H1 (cell line): ENCODE data around the gene TNFRSF11A. TPM values are rescaled to one million over a fixed set of nuclear protein-coding genes. Genes with fewer than 3 reads are reported as not detected.

ENCODE experiments used
- CTCF ChIA-PET: fragments of 300-600 bp; sonication (Branson Sonifier 250); formaldehyde crosslinking; loops from one replicate; lab custom pipeline; 2021; ENCODE audit not compliant: partially characterized antibody; lab: Charles Lee
- POLR2A ChIA-PET: fragments of 300-600 bp; sonication (Branson Sonifier 250); formaldehyde crosslinking; loops from one replicate; lab custom pipeline; 2021; ENCODE audit warnings: inconsistent platforms; ENCODE audit not compliant: partially characterized antibody; lab: Charles Lee
- DNase-seq, 2 experiments: peaks; one replicate each; pipeline versions ENCODE4 v3.0.0 to v3.0.0-alpha.2; 2010 to 2022; ENCODE audit warnings: low spot score in 2 of 2, low read depth in 1 of 2, mixed read lengths in 1 of 2
- FAIRE-seq: peaks from 2 replicates; lab custom pipeline; 2011; peaks lifted over from hg19 to GRCh38; lab: Jason Lieb, UNC
- H2AFZ ChIP-seq: 2 replicates; pipeline ENCODE4 v1.8.1; 2012; ENCODE audit warnings: low read length, inconsistent platforms
- H2AK5ac ChIP-seq: 2 replicates; pipeline ENCODE4 v1.6.1; 2013; ENCODE audit warnings: low read depth, low read length
- H2BK120ac ChIP-seq: replicated peaks from 2 replicates; pipeline ENCODE3; 2013; ENCODE audit warnings: low read depth, low read length, inconsistent platforms
- H2BK12ac ChIP-seq: 2 replicates; pipeline ENCODE4 v1.6.1; 2013; ENCODE audit warnings: low read depth, low read length
- H2BK15ac ChIP-seq: 2 replicates; pipeline ENCODE4 v1.6.1; 2013; ENCODE audit warnings: low read length
- H2BK20ac ChIP-seq: 2 replicates; pipeline ENCODE4 v1.6.1; 2013; ENCODE audit warnings: low read length
- H2BK5ac ChIP-seq: 2 replicates; pipeline ENCODE4 v1.6.1; 2013; ENCODE audit warnings: low read depth, low read length
- H3K14ac ChIP-seq: 2 replicates; pipeline ENCODE4 v1.6.1; 2013; ENCODE audit warnings: inconsistent platforms; ENCODE audit not compliant: insufficient read length
- H3K18ac ChIP-seq: 2 replicates; pipeline ENCODE4 v1.6.1; 2013; ENCODE audit warnings: low read length; ENCODE audit errors: extremely low read depth
- H3K23ac ChIP-seq: 2 replicates; pipeline ENCODE4 v1.6.1; 2013; ENCODE audit warnings: inconsistent platforms; ENCODE audit not compliant: insufficient read length
- H3K23me2 ChIP-seq: 2 replicates; pipeline ENCODE4 v1.6.1; 2013; ENCODE audit warnings: low read depth, low read length
- H3K27ac ChIP-seq: 2 replicates; pipeline ENCODE4 v1.6.1; 2011; ENCODE audit warnings: low read depth, low read length, inconsistent platforms
- H3K27me3 ChIP-seq, 4 experiments: replicated peaks in 1 of 4; 1 replicate in 1 of 4; 2 replicates in 3 of 4; pipeline versions ENCODE4 v1.6.1 to v1.8.1; 2011 to 2013; ENCODE audit warnings: low read length in 3 of 4, mild to moderate bottlenecking in 3 of 4, inconsistent platforms in 2 of 4, mixed read lengths in 2 of 4, moderate library complexity in 1 of 4; ENCODE audit not compliant: control insufficient read depth in 3 of 4, insufficient read depth in 3 of 4; ENCODE audit errors: extremely low read depth in 1 of 4
- H3K36me3 ChIP-seq, 4 experiments: 2 replicates each; pipeline versions ENCODE4 v1.6.1 to v1.8.1; 2011 to 2013; ENCODE audit warnings: mild to moderate bottlenecking in 4 of 4, low read length in 3 of 4, moderate library complexity in 2 of 4, control low read depth in 1 of 4, inconsistent platforms in 1 of 4; ENCODE audit not compliant: insufficient read depth in 4 of 4, control insufficient read depth in 2 of 4
- H3K4ac ChIP-seq: replicated peaks from 2 replicates; pipeline ENCODE3; 2013; ENCODE audit warnings: low read length, low read depth, mixed read lengths, inconsistent platforms; ENCODE audit not compliant: insufficient read length
- H3K4me1 ChIP-seq, 4 experiments: replicated peaks in 1 of 4; 1 replicate in 1 of 4; 2 replicates in 3 of 4; pipeline versions ENCODE4 v1.6.1 to v1.8.1; 2011 to 2013; ENCODE audit warnings: low read length in 3 of 4, inconsistent platforms in 2 of 4, mixed read lengths in 1 of 4; ENCODE audit not compliant: insufficient read depth in 4 of 4, control insufficient read depth in 3 of 4
- H3K4me2 ChIP-seq, 2 experiments: 2 replicates each; pipeline versions ENCODE4 v1.6.1 to v1.8.1; 2011 to 2013; ENCODE audit warnings: low read depth in 2 of 2, low read length in 2 of 2, control low read depth in 1 of 2, inconsistent platforms in 1 of 2, mild to moderate bottlenecking in 1 of 2; ENCODE audit not compliant: insufficient read depth in 1 of 2
- H3K4me3 ChIP-seq, 4 experiments: fragments of 200-600, 300-600 bp in 1 of 4; sonication (generic), shearing (Covaris generic), sonication (Bioruptor Twin) in 1 of 4; 2 replicates each; pipeline versions ENCODE4 v1.5.1 to v1.8.1; 2011 to 2016; ENCODE audit warnings: low read length in 4 of 4, low read depth in 3 of 4, control low read depth in 2 of 4, inconsistent platforms in 2 of 4, mild to moderate bottlenecking in 2 of 4, mixed read lengths in 1 of 4, moderate library complexity in 1 of 4; ENCODE audit not compliant: insufficient read depth in 2 of 4; ENCODE audit errors: extremely low read depth in 1 of 4
- H3K56ac ChIP-seq: replicated peaks from 2 replicates; pipeline ENCODE3; 2013; ENCODE audit warnings: low read depth, mild to moderate bottlenecking, mixed read lengths, low read length, inconsistent platforms; ENCODE audit not compliant: insufficient read length
- H3K79me1 ChIP-seq: 2 replicates; pipeline ENCODE4 v1.6.1; 2013; ENCODE audit warnings: low read depth, low read length, control low read depth
- H3K79me2 ChIP-seq, 2 experiments: 2 replicates each; pipeline versions ENCODE4 v1.6.1 to v1.8.1; 2012 to 2013; ENCODE audit warnings: low read length in 2 of 2, mild to moderate bottlenecking in 2 of 2, inconsistent platforms in 1 of 2; ENCODE audit not compliant: insufficient read depth in 2 of 2, control insufficient read depth in 1 of 2
- H3K9ac ChIP-seq, 4 experiments: replicated peaks in 1 of 4; 1 replicate in 1 of 4; 2 replicates in 3 of 4; pipeline versions ENCODE4 v1.6.1 to v1.8.1; 2011 to 2013; ENCODE audit warnings: low read depth in 3 of 4, low read length in 3 of 4, control low read depth in 2 of 4, mild to moderate bottlenecking in 2 of 4, moderate library complexity in 2 of 4, inconsistent platforms in 1 of 4; ENCODE audit errors: extremely low read depth in 1 of 4
- H3K9me3 ChIP-seq, 2 experiments: 2 replicates each; pipeline versions ENCODE4 v1.6.1 to v1.8.1; 2012 to 2013; ENCODE audit warnings: mild to moderate bottlenecking in 2 of 2, moderate library complexity in 2 of 2, control low read depth in 1 of 2, inconsistent platforms in 1 of 2, low read depth in 1 of 2, low read length in 1 of 2, mixed read lengths in 1 of 2; ENCODE audit not compliant: insufficient read depth in 2 of 2
- H4K20me1 ChIP-seq, 2 experiments: replicated peaks in 1 of 2; 2 replicates each; pipeline versions ENCODE3 to v1.8.1; 2011 to 2013; ENCODE audit warnings: inconsistent platforms in 2 of 2, low read length in 2 of 2, mild to moderate bottlenecking in 1 of 2; ENCODE audit not compliant: insufficient read depth in 2 of 2, control insufficient read depth in 1 of 2
- H4K5ac ChIP-seq: 2 replicates; pipeline ENCODE4 v1.6.1; 2013; ENCODE audit warnings: low read length, low read depth, mixed read lengths, inconsistent platforms; ENCODE audit not compliant: insufficient read length
- H4K8ac ChIP-seq: 2 replicates; pipeline ENCODE4 v1.8.0; 2013; ENCODE audit warnings: mild to moderate bottlenecking, moderate library complexity, low read length, inconsistent platforms; ENCODE audit not compliant: insufficient read depth; ENCODE audit errors: extremely low read depth
- H4K91ac ChIP-seq: replicated peaks from 2 replicates; pipeline ENCODE3; 2013; ENCODE audit warnings: low read length, mixed read lengths, inconsistent platforms; ENCODE audit not compliant: insufficient read length
- BRCA1 ChIP-seq: IDR thresholded peaks from 2 replicates; pipeline ENCODE4 v1.6.1; 2012; ENCODE audit warnings: low read depth, low read length, improper control_type of control experiment
- CEBPB ChIP-seq: IDR thresholded peaks from 2 replicates; pipeline ENCODE4 v1.6.1; 2012; ENCODE audit warnings: low read depth, low read length
- GABPA ChIP-seq: IDR thresholded peaks from 2 replicates; pipeline ENCODE4 v1.6.1; 2011; ENCODE audit warnings: mild to moderate bottlenecking, low read length, moderate library complexity, borderline replicate concordance; ENCODE audit not compliant: insufficient read depth
- JUN ChIP-seq: IDR thresholded peaks from 2 replicates; pipeline ENCODE4 v1.6.1; 2011; ENCODE audit warnings: low read depth, mild to moderate bottlenecking, improper control_type of control experiment, low read length
- RAD21 ChIP-seq, 2 experiments: IDR thresholded peaks in 1 of 2; conservative IDR thresholded peaks in 1 of 2; 2 replicates each; pipeline ENCODE4 v1.6.1; 2011; ENCODE audit warnings: low read depth in 2 of 2, low read length in 2 of 2, improper control_type of control experiment in 1 of 2, inconsistent platforms in 1 of 2, mild to moderate bottlenecking in 1 of 2, moderate library complexity in 1 of 2
- SAP30 ChIP-seq: fragments of 300-600 bp; sonication (generic); IDR thresholded peaks from 2 replicates; pipeline ENCODE4 v1.7.1; 2012; ENCODE audit warnings: low read length, moderate library complexity, mild to moderate bottlenecking, inconsistent platforms; ENCODE audit not compliant: insufficient read depth, insufficient replicate concordance
- SIN3A ChIP-seq, 2 experiments: IDR thresholded peaks in 1 of 2; conservative IDR thresholded peaks in 1 of 2; 2 replicates each; pipeline ENCODE4 v1.6.1; 2011 to 2012; ENCODE audit warnings: low read length in 2 of 2, improper control_type of control experiment in 1 of 2, low read depth in 1 of 2, mild to moderate bottlenecking in 1 of 2
- SUZ12 ChIP-seq: fragments of 200-600 bp; sonication (generic); IDR thresholded peaks from 2 replicates; pipeline ENCODE4 v1.6.1; 2012; ENCODE audit warnings: mild to moderate bottlenecking, inconsistent platforms, low read length, moderate library complexity, mixed read lengths
- WGBS, 2 experiments: shearing (Covaris generic) in 1 of 2; methylation state at CpG; one replicate each; pipeline versions ENCODE4 v1.1.6 to v1.1.7; 2013 to 2015; ENCODE audit warnings: low lambda C conversion rate in 2 of 2, mixed read lengths in 2 of 2, inconsistent platforms in 1 of 2, low coverage in 1 of 2, missing lambda C conversion rate in 1 of 2; ENCODE audit not compliant: insufficient replicate concordance in 2 of 2, insufficient coverage in 1 of 2, insufficient read length in 1 of 2; ENCODE audit errors: extremely low coverage in 1 of 2, missing lambda C conversion rate in 1 of 2; 5-methylcytosine and 5-hydroxymethylcytosine counted together
- polyA plus RNA-seq, 7 experiments: library from polyadenylated mRNA; depleted of rRNA in 3 of 7; stranded (reverse) in 5 of 7; unstranded in 2 of 7; fragments of >200 nt in 5 of 7; fragments of 200-250 nt in 2 of 7; gene quantifications; 1 replicate in 5 of 7; 2 replicates in 1 of 7; 4 replicates in 1 of 7; pipeline versions ENCODE4 v1.2.1 to v1.2.3, GENCODE V29; 2011 to 2013; ENCODE audit warnings: missing spikeins in 2 of 7, mixed read lengths in 2 of 7
- total RNA-seq: library from RNA; stranded (reverse); fragmentation: NEBNext Ultra II Directional; extraction: Animal tissue kit (Norgen Biotek cat#: 25700); gene quantifications from 2 replicates; pipeline ENCODE4 v1.2.1, GENCODE V29; 2021

The TNFRSF11A gene
- total and polyA plus RNA-seq, 2 of the 8 experiments (the other 6 are each of a cell fraction or from before 2014, with no cell fraction given): 8.7 to 10.6 TPM

DNA sequence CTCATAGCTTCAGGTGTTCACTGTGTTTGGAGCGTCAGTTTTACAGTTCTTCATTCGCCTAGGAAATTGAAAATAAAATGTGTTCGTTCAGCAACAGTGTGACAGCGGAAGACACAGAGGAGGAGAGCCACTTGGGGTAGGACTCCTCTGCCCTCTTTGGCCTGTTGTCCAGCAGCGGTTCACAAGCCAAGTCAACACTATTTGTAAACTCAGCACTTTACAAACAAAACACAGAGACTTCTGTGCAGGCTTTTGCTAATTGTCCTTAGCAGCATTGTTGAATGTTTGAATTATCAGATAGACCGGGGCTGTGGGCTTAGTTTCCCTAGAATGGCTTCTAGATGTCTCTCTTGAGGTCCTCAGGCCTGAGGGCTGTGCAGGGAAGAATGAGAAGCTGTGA, 73.2 kb downstream of the TNFRSF11A start:
- POLR2A ChIA-PET: no interaction called here
- Histone ChIP-seq H3K23me2 (no peaks in the 10 kb centered on the region), H3K18ac (no peak overlapping the region), H2BK120ac (no peak overlapping the region), H3K27ac (no peak overlapping the region), H4K5ac (no peak overlapping the region), H3K4ac (no peak overlapping the region), H3K23ac (no peak overlapping the region), H3K79me2 (no peaks in the 10 kb centered on the region), H3K27me3 (no peaks in the 10 kb centered on the region), H3K4me3 (no peak overlapping the region), H3K14ac (no peak overlapping the region), H2BK20ac (no peak overlapping the region), H3K56ac (no peak overlapping the region), H2BK15ac (no peak overlapping the region), H3K9ac (no peak overlapping the region), H3K4me1 (peaks cover 3 to 6% (median 4%) of the 10 kb centered on the region in 4 experiments; a peak in 4 of 7 replicates), H3K36me3 (no peaks in the 10 kb centered on the region), H2BK5ac (no peak overlapping the region), H2AK5ac (no peak overlapping the region), H4K8ac (no peak overlapping the region), H2AFZ (peak overlapping the region; percentile 10; the same call in 1 of the 2 replicates), H3K4me2 (no peak overlapping the region), H2BK12ac (no peak overlapping the region), H4K91ac (no peak overlapping the region), H4K20me1 (no peaks in the 10 kb centered on the region), H3K9me3 (peaks cover 0 to 8% of the 10 kb centered on the region in 2 experiments; a peak in 1 of 4 replicates), H3K79me1 (no peaks in the 10 kb centered on the region)
- FAIRE-seq: no peak
- no peak for DNase-seq
- 86% methylated on average over 6 of the region's 6 CpGs; no CpG with 5 or more reads in 1 of the 2 experiments for WGBS, 2 experiments
- TF ChIP-seq CEBPB (no peak), JUN (no peak), SAP30 (no peak), SIN3A (conservative IDR thresholded peaks at IDR 0.05 in 1 of 2, IDR thresholded peaks at IDR 0.05 in 1 of 2; ENCODE audit: low read depth in 1 of 2, low read length in 2 of 2) (no peak), BRCA1 (no peak), GABPA (no peak), SUZ12 (no peak), RAD21 (IDR thresholded peaks at IDR 0.05 in 1 of 2, conservative IDR thresholded peaks at IDR 0.05 in 1 of 2; ENCODE audit: low read depth in 2 of 2, low read length in 2 of 2) (no peak)
- CTCF ChIA-PET: interaction anchor here (0.5 to 5.3 kb wide), 8 partner anchors 9 to 251 kb away, joined by 3 to 36 read pairs (median 4); no protein-coding TSS in a partner anchor
